HEK293 (cell line): ENCODE measurements around the gene DOK1.

Source experiments
- ELK4 ChIP-seq: IDR thresholded peaks from 2 replicates; pipeline ENCODE4 v1.6.1; 2011; ENCODE audit warnings: mild to moderate bottlenecking, low read depth, low read length, borderline replicate concordance
- GFI1B ChIP-seq: fragments of 450-650 bp; formaldehyde crosslinking; IDR thresholded peaks from 2 replicates; pipeline ENCODE4 v1.5.1; 2016; ENCODE audit warnings: missing biosample characterization, missing genetic modification characterization
- GLI4 ChIP-seq: fragments of 450-650 bp; formaldehyde crosslinking; IDR thresholded peaks from 2 replicates; pipeline ENCODE4 v1.5.1; 2016; ENCODE audit warnings: missing biosample characterization, missing genetic modification characterization
- IKZF3 ChIP-seq: fragments of 450-650 bp; IDR thresholded peaks from 2 replicates; pipeline ENCODE4 v1.5.0; 2018; ENCODE audit warnings: missing biosample characterization, mild to moderate bottlenecking, missing genetic modification characterization, moderate library complexity
- PRDM2 ChIP-seq: fragments of 450-650 bp; formaldehyde crosslinking; IDR thresholded peaks from 2 replicates; pipeline ENCODE4 v1.5.1; 2016; ENCODE audit warnings: missing biosample characterization, missing genetic modification characterization, borderline replicate concordance
- ZBTB17 ChIP-seq: fragments of 450-650 bp; formaldehyde crosslinking; IDR thresholded peaks from 2 replicates; pipeline ENCODE4 v1.5.1; 2016; ENCODE audit warnings: missing biosample characterization, missing genetic modification characterization
- ZNF121 ChIP-seq: fragments of 450-650 bp; formaldehyde crosslinking; IDR thresholded peaks from 2 replicates; pipeline ENCODE4 v1.5.1; 2016; ENCODE audit warnings: missing biosample characterization, missing genetic modification characterization
- ZNF174 ChIP-seq: fragments of 450-650 bp; formaldehyde crosslinking; IDR thresholded peaks from 2 replicates; pipeline ENCODE4 v1.5.0; 2017; ENCODE audit warnings: missing biosample characterization, mild to moderate bottlenecking, missing genetic modification characterization
- ZNF19 ChIP-seq: fragments of 450-650 bp; formaldehyde crosslinking; IDR thresholded peaks from 2 replicates; pipeline ENCODE4; 2016; ENCODE audit warnings: missing biosample characterization, missing genetic modification characterization, low read depth
- ZNF223 ChIP-seq: fragments of 450-650 bp; formaldehyde crosslinking; IDR thresholded peaks from 2 replicates; pipeline ENCODE4 v1.5.1; 2016; ENCODE audit warnings: missing biosample characterization, missing genetic modification characterization
- ZNF274 ChIP-seq, 2 experiments: fragments of 200-500 bp in 1 of 2; fragments of 450-650 bp in 1 of 2; sonication (Bioruptor generic) in 1 of 2; formaldehyde crosslinking in 1 of 2; IDR thresholded peaks; 2 replicates each; pipeline versions ENCODE4 v1.5.1 to v1.6.1; 2014 to 2016; ENCODE audit warnings: borderline replicate concordance in 1 of 2, inconsistent platforms in 1 of 2, low read length in 1 of 2, missing biosample characterization in 1 of 2, missing genetic modification characterization in 1 of 2
- ZNF302 ChIP-seq: fragments of 450-650 bp; formaldehyde crosslinking; IDR thresholded peaks from 2 replicates; pipeline ENCODE4 v1.5.1; 2016; ENCODE audit warnings: missing biosample characterization, missing genetic modification characterization, low read depth
- ZNF394 ChIP-seq: fragments of 450-650 bp; formaldehyde crosslinking; IDR thresholded peaks from 2 replicates; pipeline ENCODE4 v1.5.1; 2016; ENCODE audit warnings: missing biosample characterization, missing genetic modification characterization, mild to moderate bottlenecking, moderate library complexity, borderline replicate concordance
- ZNF48 ChIP-seq: fragments of 450-650 bp; formaldehyde crosslinking; IDR thresholded peaks from 2 replicates; pipeline ENCODE4 v1.5.1; 2016; ENCODE audit warnings: missing biosample characterization, missing genetic modification characterization
- ZNF513 ChIP-seq: fragments of 450-650 bp; IDR thresholded peaks from 2 replicates; pipeline ENCODE4 v1.5.1; 2018; ENCODE audit warnings: missing biosample characterization, missing genetic modification characterization
- ZNF561 ChIP-seq: fragments of 450-650 bp; IDR thresholded peaks from 2 replicates; pipeline ENCODE4 v1.5.1; 2018; ENCODE audit warnings: missing biosample characterization, missing genetic modification characterization, borderline replicate concordance
- ZNF571 ChIP-seq: fragments of 450-650 bp; formaldehyde crosslinking; IDR thresholded peaks from 2 replicates; pipeline ENCODE4 v1.5.0; 2017; ENCODE audit warnings: missing biosample characterization, missing genetic modification characterization
- ZNF585B ChIP-seq: fragments of 450-650 bp; formaldehyde crosslinking; IDR thresholded peaks from 2 replicates; pipeline ENCODE4 v1.5.1; 2016; ENCODE audit warnings: missing biosample characterization, missing genetic modification characterization
- ZNF654 ChIP-seq: fragments of 450-650 bp; formaldehyde crosslinking; IDR thresholded peaks from 2 replicates; pipeline ENCODE4 v1.5.1; 2016; ENCODE audit warnings: low read depth, missing biosample characterization, missing genetic modification characterization
- ZNF785 ChIP-seq: fragments of 450-650 bp; formaldehyde crosslinking; IDR thresholded peaks from 2 replicates; pipeline ENCODE4 v1.5.1; 2016; ENCODE audit warnings: missing biosample characterization, missing genetic modification characterization
- TF ChIP-seq, protein P1 (sequence below): fragments of 450-650 bp; formaldehyde crosslinking; IDR thresholded peaks from 2 replicates; pipeline ENCODE4 v1.5.1; 2016; ENCODE audit warnings: missing biosample characterization, missing genetic modification characterization
- TF ChIP-seq, protein P2 (sequence below): fragments of 450-650 bp; formaldehyde crosslinking; IDR thresholded peaks from 2 replicates; pipeline ENCODE4 v1.5.1; 2016; ENCODE audit warnings: missing biosample characterization, missing genetic modification characterization
- TF ChIP-seq, protein P3 (sequence below): fragments of 450-650 bp; formaldehyde crosslinking; IDR thresholded peaks from 2 replicates; pipeline ENCODE4 v1.5.1; 2016; ENCODE audit warnings: missing biosample characterization, missing genetic modification characterization

DOK1 gene

DNA sequence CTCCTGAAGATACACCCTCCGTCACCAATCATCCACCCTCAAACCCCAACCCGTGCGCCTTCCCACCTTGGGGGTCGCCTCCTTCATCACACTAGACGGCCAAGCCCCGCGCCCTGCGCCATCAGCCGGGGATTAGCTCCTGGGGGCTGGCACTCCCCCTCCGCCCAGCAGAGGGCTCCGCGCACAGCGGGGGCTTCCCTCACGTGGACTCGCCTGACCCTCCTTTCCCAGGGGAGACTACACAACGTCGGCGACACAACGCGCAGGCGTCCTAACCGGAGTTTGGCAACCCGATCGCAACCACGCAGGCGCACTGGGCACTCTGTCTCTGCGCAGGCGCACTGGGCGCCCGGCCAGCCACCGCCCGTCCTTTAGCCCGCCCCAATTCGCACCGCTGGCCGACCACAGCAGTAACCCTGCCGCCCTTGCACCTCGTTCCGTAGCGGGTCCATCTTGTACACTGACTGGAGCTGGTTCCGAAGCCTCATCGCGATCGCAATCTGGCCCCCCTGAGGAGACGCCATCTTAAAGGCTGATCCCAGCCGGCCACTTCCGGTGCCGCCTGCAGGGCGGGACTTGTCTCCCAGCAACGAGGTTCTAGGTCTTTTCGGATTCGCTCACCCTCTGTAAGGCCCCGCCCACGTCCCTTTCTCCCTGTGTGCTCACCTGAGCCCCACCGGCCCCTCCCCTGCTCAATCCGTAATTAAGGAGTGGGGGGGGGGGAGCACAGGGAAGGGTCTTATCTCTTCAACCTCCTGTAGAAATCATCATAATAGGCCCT is 47.2 kb upstream of the DOK1 start, which contains the start of gene PCGF1 (continued):
- TF ChIP-seq ZNF174 (tag by site-specific recombination) (no peak), ZNF571 (tag by site-specific recombination) (no peak), IKZF3 (tag by site-specific recombination) (no peak), ZNF561 (tag by site-specific recombination) (peak; percentile 55; the same call in 1 of the 2 replicates), ZNF585B (tag by site-specific recombination) (peak; percentile 9; the same call in 1 of the 2 replicates), GFI1B (tag by site-specific recombination) (no peak), ZNF223 (no peak), ZBTB17 (tag by site-specific recombination) (peak; percentile 96), ZNF302 (tag by site-specific recombination) (no peak), ZNF394 (tag by site-specific recombination) (peak; percentile 51; the same call in 1 of the 2 replicates), ZNF274 (IDR thresholded peaks at IDR 0.05; ENCODE audit: low read length) (no peak), ZNF274 (tag by site-specific recombination; IDR thresholded peaks at IDR 0.05; ENCODE audit: borderline replicate concordance) (no peak), ZNF48 (tag by site-specific recombination) (no peak), ZNF513 (no peak), ZNF19 (tag by site-specific recombination) (no peak), ZNF121 (tag by site-specific recombination) (no peak), ZNF654 (tag by site-specific recombination) (no peak), ELK4 (no peak; the same call in 1 of the 2 replicates), GLI4 (tag by site-specific recombination) (0 out of 2 replicates have a peak, but pooled peaks have one; percentile 59), ZNF785 (tag by site-specific recombination) (no peak), PRDM2 (tag by site-specific recombination) (no peak)
- TF ChIP-seq, protein P1, sequence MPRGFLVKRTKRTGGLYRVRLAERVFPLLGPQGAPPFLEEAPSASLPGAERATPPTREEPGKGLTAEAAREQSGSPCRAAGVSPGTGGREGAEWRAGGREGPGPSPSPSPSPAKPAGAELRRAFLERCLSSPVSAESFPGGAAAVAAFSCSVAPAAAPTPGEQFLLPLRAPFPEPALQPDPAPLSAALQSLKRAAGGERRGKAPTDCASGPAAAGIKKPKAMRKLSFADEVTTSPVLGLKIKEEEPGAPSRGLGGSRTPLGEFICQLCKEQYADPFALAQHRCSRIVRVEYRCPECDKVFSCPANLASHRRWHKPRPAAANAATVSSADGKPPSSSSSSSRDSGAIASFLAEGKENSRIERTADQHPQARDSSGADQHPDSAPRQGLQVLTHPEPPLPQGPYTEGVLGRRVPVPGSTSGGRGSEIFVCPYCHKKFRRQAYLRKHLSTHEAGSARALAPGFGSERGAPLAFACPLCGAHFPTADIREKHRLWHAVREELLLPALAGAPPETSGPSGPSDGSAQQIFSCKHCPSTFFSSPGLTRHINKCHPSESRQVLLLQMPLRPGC (tag by site-specific recombination), result peak; percentile 37; the same call in 1 of the 2 replicates
- TF ChIP-seq, protein P2, sequence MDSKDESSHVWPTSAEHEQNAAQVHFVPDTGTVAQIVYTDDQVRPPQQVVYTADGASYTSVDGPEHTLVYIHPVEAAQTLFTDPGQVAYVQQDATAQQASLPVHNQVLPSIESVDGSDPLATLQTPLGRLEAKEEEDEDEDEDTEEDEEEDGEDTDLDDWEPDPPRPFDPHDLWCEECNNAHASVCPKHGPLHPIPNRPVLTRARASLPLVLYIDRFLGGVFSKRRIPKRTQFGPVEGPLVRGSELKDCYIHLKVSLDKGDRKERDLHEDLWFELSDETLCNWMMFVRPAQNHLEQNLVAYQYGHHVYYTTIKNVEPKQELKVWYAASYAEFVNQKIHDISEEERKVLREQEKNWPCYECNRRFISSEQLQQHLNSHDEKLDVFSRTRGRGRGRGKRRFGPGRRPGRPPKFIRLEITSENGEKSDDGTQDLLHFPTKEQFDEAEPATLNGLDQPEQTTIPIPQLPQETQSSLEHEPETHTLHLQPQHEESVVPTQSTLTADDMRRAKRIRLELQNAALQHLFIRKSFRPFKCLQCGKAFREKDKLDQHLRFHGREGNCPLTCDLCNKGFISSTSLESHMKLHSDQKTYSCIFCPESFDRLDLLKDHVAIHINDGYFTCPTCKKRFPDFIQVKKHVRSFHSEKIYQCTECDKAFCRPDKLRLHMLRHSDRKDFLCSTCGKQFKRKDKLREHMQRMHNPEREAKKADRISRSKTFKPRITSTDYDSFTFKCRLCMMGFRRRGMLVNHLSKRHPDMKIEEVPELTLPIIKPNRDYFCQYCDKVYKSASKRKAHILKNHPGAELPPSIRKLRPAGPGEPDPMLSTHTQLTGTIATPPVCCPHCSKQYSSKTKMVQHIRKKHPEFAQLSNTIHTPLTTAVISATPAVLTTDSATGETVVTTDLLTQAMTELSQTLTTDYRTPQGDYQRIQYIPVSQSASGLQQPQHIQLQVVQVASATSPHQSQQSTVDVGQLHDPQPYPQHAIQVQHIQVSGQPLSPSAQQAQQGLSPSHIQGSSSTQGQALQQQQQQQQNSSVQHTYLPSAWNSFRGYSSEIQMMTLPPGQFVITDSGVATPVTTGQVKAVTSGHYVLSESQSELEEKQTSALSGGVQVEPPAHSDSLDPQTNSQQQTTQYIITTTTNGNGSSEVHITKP (tag by site-specific recombination), result peak; percentile 92
- TF ChIP-seq, protein P3, sequence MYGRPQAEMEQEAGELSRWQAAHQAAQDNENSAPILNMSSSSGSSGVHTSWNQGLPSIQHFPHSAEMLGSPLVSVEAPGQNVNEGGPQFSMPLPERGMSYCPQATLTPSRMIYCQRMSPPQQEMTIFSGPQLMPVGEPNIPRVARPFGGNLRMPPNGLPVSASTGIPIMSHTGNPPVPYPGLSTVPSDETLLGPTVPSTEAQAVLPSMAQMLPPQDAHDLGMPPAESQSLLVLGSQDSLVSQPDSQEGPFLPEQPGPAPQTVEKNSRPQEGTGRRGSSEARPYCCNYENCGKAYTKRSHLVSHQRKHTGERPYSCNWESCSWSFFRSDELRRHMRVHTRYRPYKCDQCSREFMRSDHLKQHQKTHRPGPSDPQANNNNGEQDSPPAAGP (tag by site-specific recombination), result peak; percentile 95
